Urothelium cell line (cell line): ENCODE measurements around the gene CTDSP2.
"Not testable (repeated sequence)": the region's sequence is repeated elsewhere in the genome, so short reads cannot be mapped to it uniquely, and the experiment has no call there.

Source experiments
- DNase-seq: peaks from one replicate; pipeline ENCODE4 v3.0.0; 2011; ENCODE audit warnings: low spot score, mixed read lengths
- FAIRE-seq: peaks from 2 replicates; lab custom pipeline; 2011; peaks lifted over from hg19 to GRCh38; lab: Jason Lieb, UNC

CTDSP2 gene

GRCh38 chr12:57783861-57784260, 62.7 kb downstream of the CTDSP2 start:
- DNase-seq: no peak

GRCh38 chr12:57783466-57783801, 63.1 kb downstream of the CTDSP2 start:
- no peak for DNase-seq
- FAIRE-seq: no peak

More at GRCh38 chr12:57783861-57784260, 62.7 kb downstream of the CTDSP2 start:
- no peak for FAIRE-seq

DNA sequence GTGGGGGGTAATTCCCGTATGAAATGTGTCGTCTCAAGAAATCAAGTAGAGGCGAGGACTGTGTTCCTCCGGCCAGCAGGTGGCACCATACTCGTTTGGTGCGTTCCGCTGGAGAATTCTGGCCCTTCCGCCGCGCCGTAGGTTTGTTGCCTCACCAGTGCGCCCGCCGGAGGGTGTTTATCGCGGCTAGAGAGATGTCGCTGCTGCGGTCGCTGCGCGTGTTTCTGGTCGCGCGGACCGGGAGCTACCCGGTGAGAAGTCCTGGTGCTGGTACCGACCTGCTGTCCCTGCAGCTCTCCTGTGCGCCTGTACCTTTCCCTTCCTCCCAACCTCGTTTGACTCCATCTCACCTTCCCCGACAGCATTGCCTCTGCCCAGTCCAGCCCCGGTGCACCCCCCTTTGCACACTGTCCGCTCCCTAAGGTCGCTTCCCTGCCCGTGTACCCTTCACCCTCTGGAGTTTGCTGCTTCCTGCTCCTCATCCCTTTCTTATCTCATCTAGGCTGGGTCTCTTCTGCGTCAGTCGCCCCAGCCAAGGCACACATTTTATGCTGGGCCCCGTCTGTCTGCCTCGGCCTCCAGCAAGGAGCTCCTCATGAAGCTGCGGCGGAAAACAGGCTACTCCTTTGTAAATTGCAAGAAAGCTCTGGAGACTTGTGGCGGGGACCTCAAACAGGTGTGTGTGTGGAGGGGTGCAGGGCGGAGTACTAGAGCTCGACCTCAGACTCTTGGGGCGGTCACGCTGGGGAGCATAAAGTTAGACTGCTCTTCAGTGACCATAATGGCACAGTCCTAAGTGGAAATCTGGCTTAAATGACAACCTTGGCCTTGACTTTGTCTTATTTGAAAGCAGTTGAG, 63.7 kb downstream of the CTDSP2 start, which contains the start of gene TSFM:
Gene TSFM, plus strand, starts transcription at position 180 of the 858 bp plus-strand sequence. Its CDS starts 15 bp downstream, at position 195.
- peak; percentile 88 for DNase-seq
- no peak for FAIRE-seq

DNA sequence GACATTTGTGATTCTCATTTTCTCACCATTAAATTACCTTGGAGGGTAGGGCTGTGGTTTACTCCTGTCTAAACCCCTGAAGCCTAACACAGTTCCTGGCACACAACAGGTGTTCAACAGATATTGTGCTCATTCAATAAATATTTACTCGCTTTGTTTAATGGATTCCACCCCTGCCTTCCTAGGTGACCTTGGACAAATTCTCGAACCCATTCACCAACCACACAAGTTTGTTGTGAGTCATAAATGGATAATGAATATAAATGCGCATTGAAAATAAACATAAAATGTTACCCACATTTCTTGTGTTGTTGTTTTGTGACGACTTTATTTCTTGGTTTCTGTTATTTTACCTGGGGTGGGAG, 64.3 kb downstream of the CTDSP2 start:
- DNase-seq (no peak), FAIRE-seq (no peak)

DNA sequence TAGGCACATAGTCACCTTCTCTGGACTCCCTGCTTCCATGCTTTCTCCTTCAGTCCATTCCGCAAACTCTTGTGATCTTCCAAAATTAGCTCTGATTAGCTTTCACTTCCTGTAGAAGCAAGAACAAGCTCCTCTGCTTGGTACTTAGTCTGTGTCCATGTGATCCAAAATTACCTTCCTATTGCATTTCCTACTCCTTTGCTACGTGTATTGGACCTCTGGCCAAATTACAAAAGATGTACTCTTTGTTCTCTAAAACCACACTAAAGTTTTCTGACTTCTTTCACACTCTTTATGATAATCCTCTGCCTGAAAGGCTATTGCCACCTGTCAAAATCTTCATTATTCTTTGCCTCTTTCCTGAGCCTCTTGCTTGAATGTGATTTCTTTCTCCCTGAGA, 64.7 kb downstream of the CTDSP2 start:
- no peak for DNase-seq
- FAIRE-seq: no peak

DNA sequence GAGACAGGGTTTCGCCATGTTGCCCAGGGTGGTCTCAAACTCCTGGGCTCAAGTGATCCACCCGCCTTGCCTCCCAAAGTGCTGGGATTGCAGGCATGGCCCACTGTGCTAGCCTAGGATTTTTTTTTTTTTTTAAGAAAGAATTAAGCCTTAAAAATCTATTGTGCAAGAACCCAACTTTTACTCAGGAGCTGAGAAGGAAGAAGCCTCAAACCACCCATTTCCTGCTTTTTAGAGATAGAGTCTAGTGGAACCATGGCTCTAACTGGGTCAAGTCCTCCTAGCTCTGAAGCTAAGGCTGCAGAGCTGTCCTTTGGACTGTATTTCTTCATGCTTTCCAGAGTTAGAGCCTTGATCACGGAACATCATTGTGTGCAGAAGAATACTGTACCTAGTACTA, 65.3 kb downstream of the CTDSP2 start:
- FAIRE-seq: no peak
- no peak for DNase-seq

- FAIRE-seq: no peak
Measured at GRCh38 chr12:57780284-57780897, 66.1 kb downstream of the CTDSP2 start.

GRCh38 chr12:57779736-57780135, 66.8 kb downstream of the CTDSP2 start:
- DNase-seq (no peak), FAIRE-seq (no peak)

More at GRCh38 chr12:57780284-57780897, 66.1 kb downstream of the CTDSP2 start:
- DNase-seq: no peak

GRCh38 chr12:57777911-57778310, 68.6 kb downstream of the CTDSP2 start:
- FAIRE-seq: no peak
- DNase-seq: no peak

GRCh38 chr12:57777367-57777766, 69.2 kb downstream of the CTDSP2 start:
- FAIRE-seq: no peak

GRCh38 chr12:57776247-57776587, 70.3 kb downstream of the CTDSP2 start:
- FAIRE-seq: no peak
- no peak for DNase-seq

More at GRCh38 chr12:57777367-57777766, 69.2 kb downstream of the CTDSP2 start:
- DNase-seq: no peak

DNA sequence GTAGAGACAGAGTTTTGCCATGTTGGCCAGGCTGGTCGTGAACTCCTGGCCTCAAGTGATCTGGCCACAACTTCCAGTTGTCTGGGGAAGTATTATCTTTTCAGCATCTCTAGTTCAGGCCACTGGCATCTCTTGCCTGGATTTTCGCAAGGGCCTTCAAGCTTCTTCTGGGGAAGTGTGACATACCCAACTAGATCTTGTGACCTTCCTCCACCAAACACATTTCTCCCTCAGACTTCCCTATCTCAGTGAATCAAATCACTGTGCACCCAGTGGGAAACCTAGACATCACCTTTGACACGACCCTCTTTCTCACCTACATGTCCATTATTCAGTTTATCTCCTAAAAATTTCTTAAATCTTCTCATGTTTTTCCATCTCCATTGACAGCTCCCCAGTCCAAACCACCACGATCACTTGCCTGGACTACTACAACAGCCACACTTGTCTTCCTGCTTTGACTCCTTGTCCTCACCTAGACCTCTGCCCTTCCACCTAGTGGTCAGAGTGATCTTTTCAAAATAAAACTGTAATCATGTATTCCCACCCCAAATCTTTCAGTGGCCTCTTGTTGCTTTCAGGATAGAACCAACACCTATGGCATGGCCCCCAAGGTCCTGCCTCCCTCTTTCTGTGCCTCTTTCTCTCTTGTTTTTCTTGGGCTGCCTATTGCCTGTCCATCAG, 70.8 kb downstream of the CTDSP2 start:
- no peak for FAIRE-seq

GRCh38 chr12:57775044-57775443, 71.5 kb downstream of the CTDSP2 start:
- DNase-seq: no peak
- FAIRE-seq: no peak

More for the DNA sequence above, 70.8 kb downstream of the CTDSP2 start:
- DNase-seq: no peak

DNA sequence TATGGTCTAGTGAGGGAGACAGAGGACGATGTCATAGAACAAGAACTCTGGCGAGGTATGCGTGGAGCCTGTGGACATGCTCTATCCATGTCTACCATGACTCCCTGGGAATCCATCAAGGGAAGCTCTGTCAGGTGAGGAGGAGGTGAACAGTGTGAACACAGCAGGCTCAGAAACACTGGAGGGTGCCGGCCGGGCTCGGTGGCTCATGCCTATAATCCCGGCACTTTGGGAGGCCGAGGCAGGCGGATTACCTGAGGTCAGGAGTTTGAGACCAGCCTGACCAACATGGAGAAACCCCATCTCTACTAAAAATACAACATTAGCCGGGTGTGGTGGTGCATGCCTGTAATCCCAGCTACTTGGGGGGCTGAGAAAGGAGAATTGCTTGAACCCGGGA, 71.9 kb downstream of the CTDSP2 start:
- not testable (repeated sequence) for FAIRE-seq, DNase-seq

DNA sequence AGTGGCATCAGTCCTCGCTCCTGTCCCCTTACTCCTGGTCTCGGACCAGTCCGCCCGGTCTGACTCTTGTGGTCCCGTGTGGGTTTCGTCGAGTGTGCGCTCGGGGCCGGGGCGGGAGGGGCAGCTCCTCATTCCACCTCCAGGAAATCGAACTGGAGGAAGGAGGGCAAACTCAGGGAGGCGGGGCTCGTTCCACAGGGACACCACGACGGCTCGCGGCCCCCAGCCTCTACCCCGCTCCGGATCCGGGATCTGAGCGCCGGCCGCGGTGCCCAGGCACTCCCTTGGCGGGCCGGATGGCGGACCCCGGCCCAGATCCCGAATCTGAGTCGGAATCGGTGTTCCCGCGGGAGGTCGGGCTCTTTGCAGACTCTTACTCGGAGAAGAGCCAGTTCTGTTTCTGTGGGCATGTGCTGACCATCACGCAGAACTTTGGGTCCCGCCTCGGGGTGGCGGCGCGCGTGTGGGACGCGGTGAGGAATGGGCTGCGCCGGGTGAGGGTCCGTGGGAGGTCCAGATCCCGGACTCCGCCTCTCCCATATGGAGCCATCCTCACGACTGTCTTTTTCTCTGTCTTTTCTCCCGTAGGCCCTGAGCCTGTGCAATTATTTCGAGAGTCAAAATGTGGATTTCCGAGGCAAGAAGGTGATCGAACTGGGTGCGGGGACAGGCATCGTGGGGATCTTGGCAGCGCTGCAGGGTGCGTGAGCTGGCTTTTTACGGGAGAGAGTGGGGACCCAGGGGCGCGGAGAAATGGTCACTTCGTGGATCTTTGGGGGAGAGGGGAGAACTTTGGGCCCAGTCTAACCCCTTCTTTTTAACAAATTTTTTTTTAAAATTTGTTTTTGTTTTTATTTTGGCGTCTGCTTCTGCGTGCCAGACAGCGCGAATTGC, 73.9 kb downstream of the CTDSP2 start, which contains the start of gene EEF1AKMT3:
Gene EEF1AKMT3, plus strand, starts transcription at position 186 of the 894 bp plus-strand sequence. Its CDS starts 111 bp downstream, at position 297.
- DNase-seq: peak; percentile 68
- FAIRE-seq: no peak

- DNase-seq (peak; percentile 96), FAIRE-seq (no peak)
Measured at GRCh38 chr12:57771873-57772428, 74.6 kb downstream of the CTDSP2 start, which contains the start of gene METTL1. Gene METTL1, minus strand, starts transcription at chr12:57772105. Its CDS starts 22 bp downstream, at chr12:57772083.

- FAIRE-seq (no peak), DNase-seq (peak; percentile 88)
Measured at GRCh38 chr12:57771236-57771872, 75.2 kb downstream of the CTDSP2 start.

- FAIRE-seq (no peak), DNase-seq (no peak)
Measured at GRCh38 chr12:57770734-57771133, 75.8 kb downstream of the CTDSP2 start.
